Peyer's patch (tissue), 4 donors: Measurements from ENCODE around the gene NIPAL4.
A peak's percentile ranks its signal among the peaks of the same experiment; 100 is the strongest.

Experiments used
- CTCF ChIP-seq, 6 experiments: fragments of 450-650 bp in 4 of 6; fragments of 200-600 bp in 2 of 6; sonication (generic) in 1 of 6; IDR thresholded peaks; one replicate each; pipeline ENCODE4 v1.5.1; 2017 to 2019; ENCODE audit warnings: antibody characterized with exemption in 6 of 6, mild to moderate bottlenecking in 3 of 6, moderate library complexity in 1 of 6
- POLR2A ChIP-seq, 2 donors: fragments of 450-650 bp; IDR thresholded peaks; one replicate each; pipeline ENCODE4 v1.5.1; 2017; ENCODE audit warnings: antibody characterized with exemption in 2 of 2, mild to moderate bottlenecking in 2 of 2, moderate library complexity in 2 of 2

GRCh38 chr5:157486221-157486681 lies 26.2 kb downstream of the NIPAL4 start:
- TF ChIP-seq POLR2A (IDR thresholded peaks at IDR 0.05) (no peak), CTCF (IDR thresholded peaks at IDR 0.05) (peak in 1 of 6 experiments; percentile 8)
